H54 (cell line): ENCODE results near the gene PALS2.

Experiments used
- DNase-seq: peaks from one replicate; pipeline ENCODE4 v3.0.0; 2011; ENCODE audit warnings: low spot score, mixed read lengths; ENCODE audit not compliant: insufficient read length
- FAIRE-seq: peaks from 3 replicates; lab custom pipeline; 2011; peaks lifted over from hg19 to GRCh38; lab: Jason Lieb, UNC
- POLR2A ChIP-seq: IDR thresholded peaks from 2 replicates; pipeline ENCODE4 v1.6.1; 2011; ENCODE audit warnings: low read depth, mild to moderate bottlenecking, low read length

The PALS2 gene

DNA sequence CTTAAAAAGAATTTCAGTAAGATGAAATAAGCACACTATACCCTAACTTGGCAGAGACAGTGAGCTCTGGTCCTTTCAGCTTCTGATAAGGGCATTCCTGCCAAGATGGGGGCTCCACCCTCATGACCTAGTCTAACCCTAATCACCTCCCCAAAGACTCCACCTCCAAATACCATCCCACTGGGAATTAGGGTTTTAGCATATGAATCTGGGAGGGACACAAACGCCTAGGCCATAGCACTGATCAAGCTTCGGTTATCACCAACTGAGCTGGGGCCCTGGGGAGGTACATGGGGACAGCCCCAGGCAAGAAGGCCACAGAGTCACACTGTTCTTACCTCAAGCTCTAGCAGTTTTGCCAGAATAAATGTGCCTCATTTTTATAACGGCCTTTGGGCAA lies 31.4 kb downstream of the PALS2 start:
- peak; percentile 33 for FAIRE-seq
- TF ChIP-seq POLR2A, result no peak
- no peak for DNase-seq

DNA sequence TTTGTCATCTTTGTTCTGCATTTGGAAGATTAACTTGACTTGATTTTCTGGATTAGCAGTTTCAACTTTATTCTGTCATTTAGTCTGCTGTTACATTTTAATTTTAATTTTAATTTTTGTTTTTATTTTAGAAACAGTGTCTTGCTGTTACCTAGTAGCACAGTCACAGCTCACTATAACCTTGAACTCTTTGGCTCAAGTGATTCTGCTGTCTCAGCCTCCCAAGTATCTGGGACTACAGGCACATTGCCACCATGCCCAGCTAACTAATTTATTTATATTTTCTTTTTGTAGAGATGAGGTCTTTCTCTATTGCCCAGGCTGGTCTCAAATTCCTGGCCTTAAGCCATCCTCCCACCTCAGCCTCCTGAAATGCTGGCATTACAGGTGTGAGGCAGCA lies 35.3 kb downstream of the PALS2 start:
- DNase-seq (no peak), FAIRE-seq (no peak)
- no peak for TF ChIP-seq POLR2A

DNA sequence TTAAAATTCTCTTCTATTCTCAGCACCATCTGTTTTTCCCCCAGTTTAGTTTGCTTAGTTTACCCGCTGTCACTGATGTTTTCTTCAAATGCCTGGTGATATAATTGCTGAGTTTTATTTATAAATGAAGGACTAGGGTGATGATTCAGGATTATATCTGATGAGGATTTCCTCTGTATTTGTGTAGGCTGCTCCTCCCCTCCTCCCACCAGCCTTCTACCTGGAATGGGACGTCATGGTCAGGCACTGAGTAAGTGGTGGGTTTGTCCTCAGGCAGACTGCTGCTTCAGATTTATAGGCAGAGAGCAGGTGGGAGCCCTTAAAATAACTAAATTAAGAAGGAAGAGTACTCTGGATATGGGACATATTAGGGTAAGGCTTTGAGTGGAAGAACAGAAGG lies 35.8 kb downstream of the PALS2 start:
- DNase-seq (no peak), FAIRE-seq (peak; percentile 87)
- no peak for TF ChIP-seq POLR2A

DNA sequence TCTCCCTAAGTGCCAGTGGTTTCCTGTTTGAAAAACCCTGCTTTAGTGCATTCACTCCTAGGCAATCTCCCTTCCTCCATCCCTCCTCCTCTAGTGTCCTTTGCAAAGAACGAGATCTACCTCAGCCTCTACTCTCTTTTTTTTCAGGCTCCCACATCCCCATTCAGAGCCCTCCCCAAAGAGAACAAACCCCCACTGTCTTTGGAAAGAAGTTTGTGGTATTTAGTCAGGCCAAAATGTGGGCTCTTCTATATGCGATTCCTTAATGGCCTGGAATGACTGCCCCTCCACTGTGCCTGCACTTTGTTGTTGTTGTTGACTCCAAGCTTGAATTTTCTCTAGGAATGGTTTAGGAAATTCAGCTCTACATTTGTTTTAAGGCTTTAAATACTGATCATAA lies 36.3 kb downstream of the PALS2 start:
- FAIRE-seq (no peak), DNase-seq (no peak)
- TF ChIP-seq POLR2A, result no peak

DNA sequence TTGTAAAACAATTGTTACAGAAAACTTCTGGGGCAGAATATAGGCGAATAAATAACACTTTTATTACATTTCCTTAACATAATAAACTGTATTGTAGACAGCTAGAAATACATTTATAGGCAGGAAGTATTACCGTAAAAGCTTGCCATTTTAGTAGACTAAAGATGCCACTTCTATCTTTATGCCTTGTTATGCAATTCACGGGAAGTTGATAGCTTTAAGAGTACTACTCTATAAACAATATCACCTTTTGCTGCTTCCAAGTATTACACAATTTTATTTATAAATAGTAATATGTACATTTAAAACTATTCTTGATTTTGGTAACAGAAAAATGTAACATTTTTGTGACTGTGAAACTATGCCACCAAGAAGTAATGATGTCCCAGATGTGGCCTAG lies 37.9 kb downstream of the PALS2 start:
- FAIRE-seq, result no peak
- no peak for TF ChIP-seq POLR2A
- DNase-seq, result no peak

DNA sequence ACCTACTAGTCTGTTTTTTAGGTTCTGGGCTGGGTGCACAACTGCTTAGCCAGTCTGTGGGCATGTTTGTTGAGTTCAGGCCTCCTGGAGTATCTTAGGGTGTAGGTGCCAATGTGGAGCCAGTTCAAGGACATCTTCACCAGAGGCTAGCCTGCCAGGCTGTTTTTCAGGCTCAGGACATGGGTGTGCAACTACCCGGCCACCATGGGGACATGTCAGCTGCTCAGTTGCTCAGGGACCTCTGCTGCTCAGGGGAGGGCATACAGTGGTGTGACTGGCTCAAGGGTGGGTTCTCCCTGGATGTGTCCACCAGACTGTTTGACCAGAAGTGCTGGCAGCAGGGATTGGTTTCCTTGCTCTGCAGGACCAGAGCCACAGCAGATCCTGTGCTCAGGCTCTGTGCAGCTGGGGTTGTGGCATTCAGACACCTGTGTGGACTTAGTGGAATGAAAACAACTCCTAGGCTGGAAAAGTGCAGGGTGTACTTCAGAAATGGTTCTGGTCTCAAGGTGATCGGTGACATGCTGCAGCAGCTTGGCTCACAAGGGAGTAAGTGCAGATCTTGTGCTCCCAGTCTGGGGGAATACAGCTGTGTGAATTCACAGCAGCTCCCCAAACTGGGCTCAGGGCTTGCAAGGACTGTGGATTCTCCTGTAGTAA lies 44.8 kb downstream of the PALS2 start:
- DNase-seq (no peak), FAIRE-seq (peak; percentile 6)
- no peak for TF ChIP-seq POLR2A

DNA sequence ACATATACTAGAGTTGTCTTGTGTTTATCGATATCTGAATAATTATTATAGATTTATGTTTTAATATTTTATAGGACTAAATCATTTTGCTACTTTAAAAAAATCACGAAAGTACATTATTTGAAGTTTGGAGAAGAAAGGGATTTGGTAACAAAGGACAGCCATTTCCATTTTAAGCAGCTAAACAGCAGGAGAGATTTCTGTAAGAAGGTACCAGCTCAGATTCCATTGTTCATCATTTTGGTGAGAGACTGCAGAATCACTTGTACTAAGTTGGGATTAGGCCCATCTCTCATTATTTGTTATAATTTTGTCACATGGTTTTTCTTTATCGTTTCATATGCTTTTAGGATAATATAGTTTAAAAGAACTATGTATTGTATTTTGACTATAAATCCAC lies 46.7 kb downstream of the PALS2 start:
- DNase-seq (no peak), FAIRE-seq (no peak)
- TF ChIP-seq POLR2A, result no peak

DNA sequence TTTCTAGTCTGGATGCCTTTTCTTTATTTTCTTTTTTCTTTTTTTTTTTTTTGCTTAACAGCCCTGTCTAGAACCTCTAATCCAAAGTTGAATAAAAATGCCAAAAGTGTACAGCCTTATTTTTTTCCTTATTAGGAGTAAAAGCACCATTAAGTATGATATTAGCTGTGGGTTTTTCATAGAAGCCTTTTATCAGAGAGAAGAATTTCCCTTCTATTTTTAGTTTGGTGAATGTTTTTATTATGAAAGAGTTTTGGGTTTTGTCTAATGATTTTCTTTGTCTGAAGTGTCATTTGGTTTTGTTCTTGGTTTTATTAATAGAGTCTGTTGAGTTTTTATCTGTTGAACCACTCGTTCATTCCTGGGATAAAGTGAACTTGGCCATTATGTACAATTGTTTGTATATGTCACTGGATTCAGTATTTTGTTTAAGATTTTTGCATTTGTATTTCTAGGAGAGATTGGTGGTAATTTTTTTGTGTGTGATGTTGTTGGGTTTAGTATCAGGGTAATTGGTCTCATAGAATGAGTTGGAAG lies 49.5 kb downstream of the PALS2 start:
- DNase-seq, result no peak
- FAIRE-seq, result peak; percentile 38
- no peak for TF ChIP-seq POLR2A
